Lung (tissue), 12 donors: ENCODE data around the gene DPH5. TPM values are rescaled to one million over a fixed set of nuclear protein-coding genes. Genes with fewer than 3 reads are reported as not detected.

Experiments used
- ATAC-seq: fragments of 200-7000 bp; cut with Tn5 transposase; one replicate; pipeline ENCODE4 v1.9.1; 2020; ENCODE audit warnings: moderate number of reproducible peaks; ENCODE audit not compliant: insufficient read depth, low FRiP score
- DNase-seq, 3 donors: peaks; one replicate each; pipeline ENCODE4 v3.0.0-alpha.2; 2013 to 2017
- H3K27ac ChIP-seq, 2 donors: one replicate each; pipeline ENCODE4 v1.5.1; 2013; ENCODE audit warnings: mild to moderate bottlenecking in 2 of 2, moderate library complexity in 2 of 2, control low read depth in 1 of 2, inconsistent platforms in 1 of 2, low read depth in 1 of 2, low read length in 1 of 2
- H3K27me3 ChIP-seq, 3 donors: one replicate each; pipeline ENCODE4 v1.5.1; 2013; ENCODE audit warnings: low read length in 2 of 3; ENCODE audit not compliant: control insufficient read depth in 3 of 3, insufficient read depth in 3 of 3
- H3K36me3 ChIP-seq, 4 donors: one replicate each; pipeline ENCODE4 v1.5.1; 2013; ENCODE audit warnings: low read length in 4 of 4, mild to moderate bottlenecking in 1 of 4, moderate library complexity in 1 of 4; ENCODE audit not compliant: control insufficient read depth in 4 of 4, insufficient read depth in 4 of 4
- H3K4me1 ChIP-seq, 5 donors: one replicate each; pipeline ENCODE4 v1.5.1; 2013; ENCODE audit warnings: low read length in 5 of 5, mild to moderate bottlenecking in 2 of 5, moderate library complexity in 1 of 5; ENCODE audit not compliant: control insufficient read depth in 5 of 5, insufficient read depth in 5 of 5
- H3K4me3 ChIP-seq: one replicate; pipeline ENCODE4 v1.5.1; 2013; ENCODE audit warnings: mild to moderate bottlenecking, control low read depth, moderate library complexity
- H3K9ac ChIP-seq, 2 donors: one replicate each; pipeline ENCODE4 v1.5.1; 2013; ENCODE audit warnings: low read length in 2 of 2, control low read depth in 1 of 2; ENCODE audit not compliant: insufficient read depth in 1 of 2
- H3K9me3 ChIP-seq, 4 donors: one replicate each; pipeline ENCODE4 v1.5.1; 2013; ENCODE audit warnings: low read length in 3 of 4, mild to moderate bottlenecking in 1 of 4, moderate library complexity in 1 of 4; ENCODE audit not compliant: control insufficient read depth in 4 of 4, insufficient read depth in 3 of 4
- CTCF ChIP-seq: IDR thresholded peaks from 2 replicates; pipeline ENCODE4 v1.5.1; 2012; ENCODE audit warnings: mild to moderate bottlenecking; ENCODE audit errors: control extremely low read depth, extremely low read depth
- WGBS, 2 donors: extraction: QIAGEN DNeasy Blood & Tissue Kit; methylation state at CpG; one replicate each; pipeline ENCODE4 v1.1.7; 2013; 5-methylcytosine and 5-hydroxymethylcytosine counted together
- polyA plus RNA-seq, 2 donors: library from polyadenylated mRNA; stranded (reverse); fragments of 200-250 nt; gene quantifications; one replicate each; pipeline ENCODE4 v1.2.1, GENCODE V29; 2013
- total RNA-seq, 2 donors: library from RNA; depleted of rRNA in 1 of 2; stranded (reverse); fragments of >200 nt in 1 of 2; gene quantifications; one replicate each; pipeline ENCODE4 v1.2.1, GENCODE V29; 2014 to 2021
- donor health status: control.
- donor health status: control.
- donor health status: Bipolar disorder and iron deficiency.
- donor health status: healthy.
- donor health status: DM: yes; HTN: yes; CAD: no.

Gene DPH5
- total and polyA plus RNA-seq, 4 donors, result 21.2 to 30.7 (median 27.2) TPM

GRCh38 chr1:101051688-101052638, 26.4 kb upstream of the DPH5 start:
- Histone ChIP-seq H3K4me1 (no peaks in the 10 kb centered on the region), H3K9ac (no peak overlapping the region), H3K4me3 (no peak overlapping the region), H3K27me3 (no peaks in the 10 kb centered on the region), H3K9me3 (no peaks in the 10 kb centered on the region), H3K27ac (no peak overlapping the region), H3K36me3 (peaks cover 0 to 5% (median 0%) of the 10 kb centered on the region in 4 donors)
- ATAC-seq (no peak), DNase-seq (no peak)
- TF ChIP-seq CTCF, result no peak
- WGBS, 2 donors, result 72 to 74% methylated on average over 3 of the region's 3 CpGs

GRCh38 chr1:101050869-101051268, 25.3 kb upstream of the DPH5 start:
- Histone ChIP-seq H3K4me3 (no peak overlapping the region), H3K27me3 (no peaks in the 10 kb centered on the region), H3K4me1 (no peaks in the 10 kb centered on the region), H3K9ac (no peak overlapping the region), H3K27ac (no peak overlapping the region), H3K9me3 (no peaks in the 10 kb centered on the region), H3K36me3 (peaks cover 0 to 5% (median 0%) of the 10 kb centered on the region in 4 donors)
- ATAC-seq (no peak), DNase-seq (no peak)
- no peak for TF ChIP-seq CTCF
- WGBS, 2 donors, result 96% methylated on average over 2 of the region's 2 CpGs

- no peak for TF ChIP-seq CTCF
- Histone ChIP-seq H3K9ac (no peak overlapping the region), H3K36me3 (peaks cover 0 to 7% (median 3%) of the 10 kb centered on the region in 4 donors), H3K9me3 (peaks cover 0 to 5% (median 0%) of the 10 kb centered on the region in 4 donors), H3K27ac (no peak overlapping the region), H3K4me1 (peaks cover 0 to 3% (median 0%) of the 10 kb centered on the region in 5 donors), H3K27me3 (no peaks in the 10 kb centered on the region), H3K4me3 (no peak overlapping the region)
- DNase-seq (no peak), ATAC-seq (no peak)
Measured at GRCh38 chr1:101044749-101045148, 19.2 kb upstream of the DPH5 start.
